GM21367 (cell line): ENCODE measurements around the gene ROR2.

Experiments used
- ATAC-seq: cut with Tn5 transposase; IDR thresholded peaks from one replicate; pipeline ENCODE4 v1.9.1; 2021; ENCODE audit not compliant: unreplicated experiment

The ROR2 gene

DNA sequence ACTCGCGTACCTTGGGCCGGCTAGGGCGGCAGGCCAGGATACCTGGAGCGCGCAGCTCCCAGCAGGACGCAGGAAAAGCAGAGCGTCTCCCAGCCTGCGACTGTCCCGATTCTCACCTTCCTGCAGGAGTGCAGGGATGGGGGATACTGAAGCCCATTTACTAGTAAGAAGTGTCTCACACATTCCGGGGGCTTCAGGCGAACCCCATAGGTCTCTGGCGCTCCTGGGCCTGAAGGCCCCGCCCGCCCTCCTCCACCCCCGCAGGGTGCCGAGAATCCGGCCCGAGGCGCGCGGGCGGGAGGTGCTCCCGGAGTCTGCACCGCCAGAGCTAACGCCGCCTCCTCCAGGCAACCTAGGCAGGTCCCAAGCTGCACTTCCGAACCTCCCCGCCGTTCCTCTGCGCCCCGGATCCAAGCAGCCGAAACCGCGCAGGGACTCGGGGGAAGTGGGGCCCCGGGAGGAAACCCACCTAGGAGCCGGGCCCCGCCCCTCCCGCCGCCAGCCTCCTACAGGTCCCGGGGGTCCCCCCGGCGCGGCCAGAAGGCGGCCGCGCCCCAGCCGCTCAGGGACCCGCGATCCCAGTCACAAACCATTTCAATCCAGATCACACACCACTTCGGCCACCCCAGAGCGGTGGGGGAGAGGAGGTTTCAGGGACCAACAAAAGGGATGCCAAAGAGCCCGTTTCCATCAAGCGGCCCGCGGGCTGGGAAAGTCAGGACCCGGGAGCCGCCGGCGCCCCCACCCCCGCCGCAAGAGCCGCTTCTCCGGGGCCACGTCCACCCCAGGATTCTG is 1.2 kb downstream of the ROR2 start:
- no peak for ATAC-seq

DNA sequence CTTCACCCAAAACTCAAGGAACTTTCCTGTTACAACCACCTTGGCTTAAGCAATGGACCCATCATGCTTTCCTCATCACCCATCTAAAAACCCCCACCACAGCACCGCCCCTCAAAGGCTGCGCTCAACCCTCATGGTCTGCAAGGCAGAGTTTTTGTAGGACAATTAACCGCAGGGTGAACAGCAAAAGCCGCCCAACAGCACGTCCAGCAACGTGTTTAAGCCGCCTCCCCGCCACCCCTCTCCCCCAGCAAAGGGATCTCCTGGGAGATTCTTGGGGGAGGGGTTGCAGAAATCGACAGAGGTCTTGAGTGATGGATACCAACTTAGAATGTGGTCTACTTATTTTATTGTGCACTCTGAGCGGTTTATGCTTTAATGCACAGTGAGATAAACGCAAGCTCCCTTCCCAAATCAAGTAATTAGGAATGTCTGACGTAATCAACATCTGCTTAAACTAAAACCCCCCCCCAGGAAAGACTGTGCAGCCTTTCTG is 1.9 kb downstream of the ROR2 start:
- no peak for ATAC-seq

DNA sequence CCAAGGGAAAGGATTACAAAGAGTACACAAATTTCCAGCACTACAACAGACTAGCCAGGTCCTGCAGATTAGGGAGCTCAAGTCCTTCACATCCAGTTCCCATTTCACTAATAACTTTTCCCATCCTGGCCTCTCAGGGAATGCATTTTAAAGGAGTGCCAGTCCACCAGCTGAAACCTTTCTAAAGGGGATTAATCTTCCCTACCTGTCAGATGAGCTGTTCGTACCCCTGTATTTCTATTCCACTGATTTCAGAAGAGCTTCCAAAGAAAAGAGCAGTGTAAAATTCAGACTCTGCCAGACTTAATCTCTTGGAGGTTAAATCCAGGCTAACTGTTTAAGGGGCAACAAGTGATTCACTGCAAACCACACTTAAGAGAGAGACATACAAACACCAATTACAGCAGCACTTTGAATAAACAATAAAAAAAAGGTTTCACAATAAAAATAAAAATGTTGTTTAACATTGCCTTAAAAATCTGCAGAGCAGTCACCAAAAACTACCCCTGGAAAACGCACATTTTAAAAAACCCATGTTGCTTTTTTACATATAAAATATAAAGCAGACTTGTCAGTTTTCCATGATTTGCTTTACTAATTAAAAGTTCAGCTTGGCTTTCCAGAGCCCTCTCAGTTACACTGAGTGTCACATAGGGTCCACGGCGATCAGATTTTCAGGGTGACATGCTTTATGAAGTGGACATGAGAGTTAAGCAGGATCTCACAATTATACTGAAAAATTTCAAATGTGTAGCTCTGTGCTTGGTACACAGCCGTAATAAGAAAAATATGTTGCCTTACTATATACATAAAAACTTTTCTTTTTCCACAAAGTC is 3.2 kb downstream of the ROR2 start:
- ATAC-seq, result no peak

DNA sequence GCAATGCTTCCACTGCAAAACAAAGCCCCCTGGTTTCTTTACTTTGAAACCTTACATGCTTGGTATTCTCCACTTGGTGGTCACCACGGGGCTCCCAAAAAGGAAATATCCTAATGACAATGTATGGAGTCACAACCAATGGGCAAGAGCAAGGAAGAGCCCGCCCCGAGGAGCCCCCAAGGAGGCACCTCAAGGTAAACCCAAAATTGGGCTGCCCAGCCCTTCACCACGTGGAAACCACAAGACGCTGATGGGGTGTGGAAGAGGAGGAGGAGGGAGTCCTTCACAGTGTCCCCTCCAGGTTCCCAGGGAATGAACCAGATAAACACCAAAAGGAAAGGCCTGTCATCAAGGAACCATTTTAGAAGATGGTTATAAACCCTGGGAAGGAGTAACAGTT is 3.8 kb downstream of the ROR2 start:
- no peak for ATAC-seq

DNA sequence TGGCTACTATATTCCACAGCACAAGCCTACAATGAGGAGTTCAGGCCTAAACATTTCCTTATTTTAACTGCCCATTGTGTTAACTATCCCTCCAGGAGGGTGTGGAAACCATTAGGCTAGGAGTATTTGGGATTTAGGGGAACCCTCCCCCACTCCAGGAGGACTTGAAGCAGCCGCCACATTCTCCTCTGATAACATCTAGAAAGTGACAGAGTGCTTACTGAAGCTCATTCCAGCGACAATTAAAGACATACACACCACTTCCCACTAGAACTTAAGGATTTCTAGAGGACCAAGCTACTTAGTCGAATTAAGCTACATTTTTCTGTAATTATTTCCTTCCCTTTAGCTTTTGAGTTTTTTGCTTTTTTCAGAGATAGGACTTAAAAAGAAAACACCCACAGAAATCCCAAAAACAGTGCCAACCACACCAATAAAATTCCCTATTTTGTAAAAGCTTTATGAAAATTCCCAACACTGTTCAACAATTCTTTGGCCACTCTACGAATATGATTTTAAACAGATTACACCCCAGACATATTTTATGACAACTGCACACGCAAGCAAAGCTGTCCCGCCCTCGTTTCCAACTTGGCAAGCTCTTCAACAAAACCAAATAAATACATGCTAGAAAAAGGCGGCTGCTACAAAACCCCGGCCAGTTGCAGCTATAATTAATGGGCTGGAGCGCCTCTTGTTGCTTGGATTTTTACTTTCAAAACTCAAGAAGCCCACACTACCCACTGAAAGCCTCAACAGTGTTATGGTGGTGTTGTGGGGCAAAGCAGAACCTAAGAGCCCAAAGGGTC is 4.5 kb downstream of the ROR2 start:
- ATAC-seq, result no peak

DNA sequence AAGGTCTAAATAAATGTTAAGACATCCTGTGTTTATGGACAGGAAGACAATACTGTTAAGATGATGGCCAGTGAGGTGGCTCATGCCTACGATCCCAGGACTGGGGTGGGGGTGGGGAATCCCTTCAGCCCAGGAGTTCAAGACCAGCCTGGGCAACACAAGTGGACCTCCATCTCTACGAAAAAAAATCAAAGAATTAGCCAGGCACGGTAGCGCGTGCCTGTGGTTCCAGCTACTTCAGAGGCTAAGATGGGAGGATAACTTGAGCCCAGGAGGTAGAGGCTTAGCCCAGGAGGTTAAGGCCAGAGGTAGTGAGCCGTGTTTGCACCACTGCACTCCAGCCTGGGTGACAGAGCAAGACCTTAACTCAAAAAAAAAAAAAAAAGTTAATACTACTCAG is 5.3 kb downstream of the ROR2 start:
- ATAC-seq, result no peak

DNA sequence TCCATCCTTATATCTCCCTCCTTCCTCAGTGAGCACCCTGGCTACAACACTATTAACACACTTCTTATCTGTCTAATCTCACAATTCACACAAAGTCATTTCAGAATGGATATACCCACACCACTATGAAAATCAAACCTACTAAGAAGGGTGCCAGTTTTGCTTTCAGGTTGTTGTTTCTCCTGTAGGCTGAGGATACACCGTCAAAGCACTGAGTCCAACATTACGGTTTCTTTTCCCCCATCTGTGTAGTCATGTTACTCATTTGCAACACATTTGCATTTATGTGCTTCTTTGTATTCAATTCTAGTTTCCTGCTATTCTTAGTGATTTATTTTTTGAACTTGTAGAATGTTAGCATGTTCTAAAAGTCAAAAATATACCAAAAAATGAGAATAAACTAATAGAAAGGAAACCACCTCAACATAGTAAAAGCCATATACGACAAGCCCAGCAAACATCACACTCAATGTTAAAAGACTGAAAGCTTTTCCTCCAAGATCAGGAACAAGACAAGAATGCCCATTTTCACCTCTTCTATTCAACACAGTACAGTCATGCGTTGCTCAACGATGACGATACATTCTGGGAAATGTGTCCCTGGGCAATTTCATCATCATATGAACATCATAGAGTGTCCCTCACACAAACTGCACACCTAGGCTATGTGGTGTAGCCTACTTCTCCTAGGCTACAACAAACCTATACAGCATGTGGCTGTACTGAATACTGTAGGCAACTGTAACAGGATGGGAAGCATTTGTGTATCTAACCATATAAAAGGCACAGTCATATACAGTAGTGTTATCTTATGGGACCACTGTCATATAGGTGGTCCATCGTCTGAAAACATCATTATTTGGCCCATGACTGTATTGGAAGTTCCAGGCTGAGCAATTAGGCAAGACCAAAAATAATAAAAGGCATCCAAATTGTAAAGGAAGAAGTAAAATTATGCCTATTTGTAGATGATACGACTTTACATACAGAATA is 6.3 kb downstream of the ROR2 start:
- ATAC-seq, result no peak

DNA sequence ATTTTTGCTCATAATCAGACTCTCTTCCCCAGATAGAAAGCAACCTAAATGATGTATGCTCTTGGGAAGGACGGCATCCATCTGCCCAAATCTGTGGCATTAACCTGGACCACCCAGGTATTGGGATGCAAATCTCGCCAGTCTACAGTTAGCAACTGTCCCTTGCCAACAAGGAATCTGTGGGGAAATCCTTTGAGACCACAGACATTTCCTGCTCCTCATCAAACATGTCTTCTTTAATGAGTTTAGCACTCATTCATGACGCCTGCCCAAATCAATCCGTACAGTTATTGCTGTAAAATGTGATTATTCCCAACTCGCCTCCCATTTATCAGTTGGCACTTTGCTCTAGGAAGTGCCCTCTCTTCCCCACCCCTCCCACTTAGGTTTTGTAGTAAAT is 7.8 kb downstream of the ROR2 start:
- no peak for ATAC-seq

DNA sequence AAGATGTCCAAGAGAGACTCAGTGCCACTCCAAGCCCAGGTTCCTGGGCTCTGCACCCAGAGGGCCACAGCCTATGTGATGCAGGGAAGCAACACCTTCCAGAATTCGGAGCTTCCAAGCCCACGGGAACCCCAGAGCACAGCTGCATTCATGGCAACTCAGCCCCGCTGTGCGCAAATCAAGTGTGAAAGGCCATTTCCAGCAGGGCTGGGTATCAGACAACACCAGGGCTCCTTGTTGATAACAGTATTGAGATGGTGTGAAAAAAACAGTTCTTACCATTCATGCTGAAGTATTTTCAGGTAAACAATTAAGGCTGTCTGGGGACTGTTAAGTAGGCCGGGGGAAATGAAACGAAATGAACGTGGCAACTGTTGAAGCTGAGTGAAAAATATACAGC is 10.1 kb downstream of the ROR2 start:
- ATAC-seq, result no peak

DNA sequence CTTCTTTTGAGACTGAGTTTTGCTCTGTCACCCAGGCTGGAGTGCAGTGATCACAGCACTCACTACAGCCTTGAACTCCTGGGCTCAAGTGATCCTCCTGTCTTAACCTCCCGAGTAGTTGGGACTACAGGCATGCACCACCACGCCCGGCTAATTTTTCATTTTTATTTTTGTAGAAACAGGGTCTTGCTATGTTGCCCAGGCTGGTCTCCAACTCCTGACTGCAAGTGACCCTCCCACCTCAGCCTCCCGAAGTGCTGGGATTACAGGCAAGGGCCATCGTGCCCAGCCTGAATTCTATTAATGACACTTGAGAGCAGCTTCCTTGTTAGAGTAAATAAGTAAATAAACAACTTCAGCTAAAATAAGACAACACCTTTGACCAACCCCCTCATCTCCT is 12.3 kb downstream of the ROR2 start:
- no peak for ATAC-seq

DNA sequence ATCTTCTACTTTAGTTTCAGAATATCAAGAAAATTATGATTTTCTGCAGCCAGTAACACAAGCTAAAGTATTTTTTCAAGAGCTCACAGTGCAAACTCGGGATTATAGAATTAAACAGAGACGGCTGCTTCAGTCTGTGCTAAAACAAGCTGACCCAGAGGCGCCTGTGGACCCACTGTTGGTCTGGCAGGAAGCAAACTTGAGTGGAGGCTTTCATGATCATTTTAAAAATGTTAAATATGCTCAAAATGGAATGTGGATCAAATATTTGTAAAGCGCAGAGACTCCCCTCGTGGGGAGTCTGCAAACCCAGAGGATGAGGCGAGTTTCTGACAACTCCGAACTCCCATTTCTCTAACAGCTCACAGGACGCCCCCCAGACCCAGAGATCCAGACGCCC is 13.0 kb downstream of the ROR2 start:
- no peak for ATAC-seq

DNA sequence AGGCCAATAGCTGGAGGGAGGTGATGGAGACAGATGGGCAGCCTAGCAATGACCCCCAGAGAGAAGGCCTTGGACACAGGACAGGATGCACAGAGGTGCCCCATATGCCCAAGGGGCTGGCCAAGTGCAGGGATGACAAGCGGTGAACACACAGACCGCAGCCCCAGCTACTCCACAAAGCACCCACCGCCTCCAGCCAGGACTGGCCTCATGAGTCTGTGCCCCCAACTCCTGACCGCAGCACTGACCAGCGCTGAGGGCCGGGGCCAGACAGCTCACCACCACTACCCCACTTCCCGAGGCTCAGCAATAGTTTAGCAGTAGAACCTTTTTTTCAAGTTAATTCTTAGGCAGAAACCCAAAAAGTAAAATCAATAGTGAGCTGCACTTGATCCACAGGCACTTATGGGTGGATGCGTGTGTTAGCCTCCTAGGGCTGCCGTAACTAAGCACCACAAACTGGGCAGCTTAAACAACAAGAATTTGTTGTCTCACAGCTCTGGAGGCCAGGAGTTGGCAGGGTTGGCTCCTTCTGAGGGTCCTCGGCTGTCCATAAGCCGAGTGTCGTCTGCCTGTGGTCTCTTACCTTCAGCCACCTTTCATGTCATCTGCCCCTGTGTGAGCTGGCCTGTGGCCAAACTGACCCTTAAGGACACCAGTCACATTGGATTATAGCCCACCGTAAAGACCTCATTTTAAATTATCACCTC is 14.1 kb downstream of the ROR2 start:
- ATAC-seq, result no peak

DNA sequence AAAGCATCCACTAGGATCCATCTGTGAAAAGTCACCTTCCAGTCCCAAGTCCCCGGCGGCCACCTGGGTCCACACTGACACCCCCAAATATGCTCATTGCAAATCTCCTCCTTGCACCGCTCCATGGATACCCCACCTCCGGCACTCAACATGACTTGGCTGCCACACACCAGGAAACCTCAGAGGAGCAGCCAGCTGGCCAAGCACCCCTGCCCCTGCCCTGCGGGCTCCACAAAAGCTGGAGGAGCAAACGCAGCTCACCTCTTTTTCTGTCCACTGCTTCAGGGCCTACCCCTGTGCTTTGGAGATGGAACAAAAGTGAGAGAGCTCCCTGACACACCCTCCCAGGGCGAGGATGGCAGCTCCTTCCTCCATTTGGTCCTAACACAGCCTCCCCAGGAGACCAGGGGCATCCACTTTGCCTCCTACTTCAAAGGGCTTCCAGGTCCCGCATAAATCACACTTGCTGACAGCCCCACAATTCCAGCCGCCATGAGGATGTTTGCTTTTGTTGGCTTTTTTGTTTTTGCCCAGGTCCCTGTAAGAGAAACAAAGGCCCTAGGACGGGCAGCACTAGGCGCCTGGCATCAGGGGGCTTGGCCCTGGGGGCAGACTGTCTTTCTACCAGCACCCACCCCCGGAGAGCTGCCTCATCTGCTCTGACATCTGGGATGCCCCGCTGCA is 14.8 kb downstream of the ROR2 start:
- ATAC-seq, result no peak

DNA sequence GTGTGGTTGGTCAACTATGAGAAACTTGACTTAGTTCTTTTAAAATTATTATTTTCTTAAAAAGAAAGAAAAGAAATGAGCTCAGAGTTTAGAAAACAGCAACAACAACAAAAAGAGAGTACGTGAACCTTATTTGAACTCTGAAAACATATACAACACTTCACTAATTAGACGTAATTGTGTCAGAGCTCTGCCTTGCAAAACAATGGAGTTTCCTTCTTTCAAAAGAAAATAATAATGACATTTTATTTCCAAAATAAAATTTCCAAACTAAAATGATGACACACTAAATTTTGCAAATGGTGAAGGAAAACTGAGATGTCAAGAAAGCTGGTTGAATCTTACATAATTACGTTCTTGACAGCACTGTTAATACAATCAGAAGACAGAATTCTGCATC is 15.4 kb downstream of the ROR2 start:
- ATAC-seq, result no peak

DNA sequence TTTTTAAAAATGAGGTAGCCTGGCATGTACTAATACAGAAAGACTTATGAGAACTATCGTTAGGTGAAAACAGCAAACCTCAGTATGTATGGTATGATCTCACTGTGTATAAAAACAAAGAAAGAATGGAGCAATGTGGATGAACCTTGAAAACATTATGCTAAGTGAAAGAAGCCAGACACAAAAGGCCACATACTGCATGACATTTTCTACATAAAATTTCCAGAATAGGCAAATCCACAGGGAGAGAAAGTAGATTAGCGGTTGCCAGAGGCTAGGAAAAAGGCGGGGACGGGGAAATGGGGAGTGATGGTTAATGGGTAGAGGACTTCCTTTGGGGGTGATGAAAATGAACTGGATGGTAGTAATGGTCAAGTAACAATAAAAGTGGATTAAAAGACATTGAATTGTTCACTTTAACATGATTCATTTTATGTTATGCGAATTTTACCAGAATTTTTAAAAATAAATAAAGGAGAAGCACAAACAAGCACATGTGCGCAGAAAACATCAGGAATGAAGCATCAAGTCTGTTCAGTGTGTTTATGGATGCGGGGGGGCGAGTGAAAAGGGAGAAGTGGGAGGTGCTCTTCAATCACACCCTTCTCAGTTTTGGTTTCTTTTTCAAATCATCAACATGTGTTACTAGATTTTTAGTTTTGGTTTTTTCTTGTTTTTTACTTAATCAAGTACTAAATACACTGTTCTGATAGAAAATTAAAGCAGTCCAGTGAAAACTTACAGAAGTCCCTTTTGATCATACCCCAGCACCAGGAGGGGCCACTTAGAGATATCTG is 16.3 kb downstream of the ROR2 start:
- ATAC-seq, result no peak

DNA sequence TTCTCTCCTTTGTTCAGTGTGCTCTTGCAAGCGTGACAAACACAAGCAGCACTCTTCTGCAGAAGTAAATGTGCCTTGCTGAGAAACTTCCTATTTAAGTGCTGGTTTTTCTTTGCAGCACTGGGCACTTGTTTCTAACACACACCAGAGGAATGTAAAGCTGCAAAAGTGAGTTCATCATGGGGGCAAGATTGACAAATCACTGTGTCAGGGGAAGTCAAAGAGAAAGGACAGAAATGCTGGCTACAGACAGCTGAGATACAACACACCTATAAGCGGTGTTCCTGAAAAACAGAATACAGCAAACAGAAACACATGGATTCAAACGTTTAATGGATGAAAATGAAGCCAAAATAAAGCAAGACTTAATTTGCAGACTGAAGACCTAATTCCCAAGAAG is 19.6 kb downstream of the ROR2 start:
- no peak for ATAC-seq

DNA sequence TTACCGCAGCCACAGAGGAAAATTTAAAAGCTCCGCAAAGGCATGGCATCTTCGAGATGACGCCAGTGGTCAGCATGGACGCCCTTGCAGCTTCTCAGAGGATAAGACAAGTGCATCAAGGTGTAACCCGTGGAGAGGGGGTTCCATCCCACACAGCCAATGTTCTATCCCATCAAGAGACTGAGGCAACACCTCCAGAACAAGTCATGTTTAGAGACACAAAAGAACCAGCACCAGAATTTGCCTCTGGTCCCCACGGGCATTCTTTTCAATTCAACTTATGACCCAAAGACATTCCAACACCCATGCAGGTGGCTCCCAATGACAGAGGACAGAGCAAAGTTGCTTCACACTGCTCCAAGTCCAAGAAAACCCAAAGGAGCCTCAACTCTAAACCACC is 20.7 kb downstream of the ROR2 start:
- no peak for ATAC-seq

DNA sequence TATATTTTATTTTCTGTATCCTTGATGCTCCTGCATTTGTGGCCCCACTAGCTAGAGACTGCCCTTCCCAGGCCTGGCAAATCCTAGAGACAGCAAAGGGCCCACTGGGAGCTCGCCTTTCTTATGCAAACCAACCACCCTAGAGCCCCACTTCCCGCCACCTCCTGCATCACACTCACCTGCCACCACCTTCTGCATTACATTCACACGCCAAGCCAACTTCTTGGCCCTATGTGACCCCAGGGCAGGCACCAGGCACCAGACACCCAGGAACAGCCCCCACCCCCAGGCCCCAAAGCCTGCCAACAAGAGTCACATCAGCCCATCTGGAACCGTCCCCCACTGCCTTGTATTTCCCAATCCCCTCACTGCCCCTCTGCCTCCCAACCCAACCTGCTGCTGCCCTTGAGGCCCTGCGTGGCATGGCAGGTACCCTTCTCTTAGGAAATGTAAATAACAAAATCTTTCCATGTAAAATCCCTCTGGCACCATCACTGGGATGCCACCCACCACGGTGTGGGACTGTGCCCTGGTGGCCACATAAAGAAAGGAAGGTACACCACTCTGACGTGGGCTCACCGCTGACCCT is 22.0 kb downstream of the ROR2 start:
- ATAC-seq, result no peak
